GM10266 (cell line): Measurements from ENCODE around the gene RGL4.

Source experiments
- DNase-seq: peaks from one replicate; pipeline ENCODE4 v3.0.0; 2012; ENCODE audit errors: extremely low spot score
- TF ChIP-seq, protein P1 (sequence below): IDR thresholded peaks from 2 replicates; pipeline ENCODE4 v1.5.1; 2012; ENCODE audit warnings: mild to moderate bottlenecking, low read depth; ENCODE audit not compliant: control insufficient read depth, insufficient read depth; ENCODE audit errors: missing control alignments

The RGL4 gene

DNA sequence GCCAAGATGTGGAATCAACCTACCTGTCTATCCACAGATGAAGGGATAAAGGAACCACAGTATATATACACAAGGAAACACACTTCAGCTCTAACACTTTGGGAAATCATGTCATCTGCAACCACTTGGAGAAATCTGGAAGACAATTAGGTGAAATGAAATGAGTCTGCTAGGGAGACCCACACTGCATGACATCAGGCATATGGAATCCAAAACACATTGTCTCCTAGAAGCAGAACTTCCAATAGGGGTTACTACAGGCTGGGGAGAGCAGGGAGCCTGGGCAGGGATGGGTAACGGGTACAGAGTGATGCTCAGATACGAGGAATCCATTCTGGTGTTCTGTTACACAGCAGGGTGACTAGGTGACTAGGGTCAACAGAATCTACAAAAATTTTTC is 18.3 kb downstream of the RGL4 start:
- no peak for DNase-seq
- TF ChIP-seq, protein P1, sequence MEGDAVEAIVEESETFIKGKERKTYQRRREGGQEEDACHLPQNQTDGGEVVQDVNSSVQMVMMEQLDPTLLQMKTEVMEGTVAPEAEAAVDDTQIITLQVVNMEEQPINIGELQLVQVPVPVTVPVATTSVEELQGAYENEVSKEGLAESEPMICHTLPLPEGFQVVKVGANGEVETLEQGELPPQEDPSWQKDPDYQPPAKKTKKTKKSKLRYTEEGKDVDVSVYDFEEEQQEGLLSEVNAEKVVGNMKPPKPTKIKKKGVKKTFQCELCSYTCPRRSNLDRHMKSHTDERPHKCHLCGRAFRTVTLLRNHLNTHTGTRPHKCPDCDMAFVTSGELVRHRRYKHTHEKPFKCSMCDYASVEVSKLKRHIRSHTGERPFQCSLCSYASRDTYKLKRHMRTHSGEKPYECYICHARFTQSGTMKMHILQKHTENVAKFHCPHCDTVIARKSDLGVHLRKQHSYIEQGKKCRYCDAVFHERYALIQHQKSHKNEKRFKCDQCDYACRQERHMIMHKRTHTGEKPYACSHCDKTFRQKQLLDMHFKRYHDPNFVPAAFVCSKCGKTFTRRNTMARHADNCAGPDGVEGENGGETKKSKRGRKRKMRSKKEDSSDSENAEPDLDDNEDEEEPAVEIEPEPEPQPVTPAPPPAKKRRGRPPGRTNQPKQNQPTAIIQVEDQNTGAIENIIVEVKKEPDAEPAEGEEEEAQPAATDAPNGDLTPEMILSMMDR = no peak

DNA sequence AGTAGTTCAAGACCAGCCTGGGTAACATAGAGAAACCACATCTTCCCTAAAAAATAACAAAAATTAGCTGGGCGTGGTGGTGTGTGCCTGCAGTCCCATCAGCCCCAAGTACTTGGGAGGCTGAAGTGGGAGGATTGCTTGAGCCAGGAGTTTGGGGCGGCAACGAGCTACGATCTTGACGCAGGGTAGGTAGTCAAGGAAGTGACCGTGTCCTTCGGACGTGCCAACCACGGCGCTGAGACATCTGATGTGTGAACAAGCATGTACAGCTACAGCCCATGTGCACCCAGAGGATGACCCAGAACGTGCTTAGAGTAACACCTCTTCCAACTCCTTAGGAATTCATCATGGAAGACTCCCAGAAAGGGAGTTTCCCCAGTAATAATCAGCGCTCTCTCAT is 21.4 kb downstream of the RGL4 start:
- DNase-seq = no peak
- TF ChIP-seq, protein P1 = no peak

DNA sequence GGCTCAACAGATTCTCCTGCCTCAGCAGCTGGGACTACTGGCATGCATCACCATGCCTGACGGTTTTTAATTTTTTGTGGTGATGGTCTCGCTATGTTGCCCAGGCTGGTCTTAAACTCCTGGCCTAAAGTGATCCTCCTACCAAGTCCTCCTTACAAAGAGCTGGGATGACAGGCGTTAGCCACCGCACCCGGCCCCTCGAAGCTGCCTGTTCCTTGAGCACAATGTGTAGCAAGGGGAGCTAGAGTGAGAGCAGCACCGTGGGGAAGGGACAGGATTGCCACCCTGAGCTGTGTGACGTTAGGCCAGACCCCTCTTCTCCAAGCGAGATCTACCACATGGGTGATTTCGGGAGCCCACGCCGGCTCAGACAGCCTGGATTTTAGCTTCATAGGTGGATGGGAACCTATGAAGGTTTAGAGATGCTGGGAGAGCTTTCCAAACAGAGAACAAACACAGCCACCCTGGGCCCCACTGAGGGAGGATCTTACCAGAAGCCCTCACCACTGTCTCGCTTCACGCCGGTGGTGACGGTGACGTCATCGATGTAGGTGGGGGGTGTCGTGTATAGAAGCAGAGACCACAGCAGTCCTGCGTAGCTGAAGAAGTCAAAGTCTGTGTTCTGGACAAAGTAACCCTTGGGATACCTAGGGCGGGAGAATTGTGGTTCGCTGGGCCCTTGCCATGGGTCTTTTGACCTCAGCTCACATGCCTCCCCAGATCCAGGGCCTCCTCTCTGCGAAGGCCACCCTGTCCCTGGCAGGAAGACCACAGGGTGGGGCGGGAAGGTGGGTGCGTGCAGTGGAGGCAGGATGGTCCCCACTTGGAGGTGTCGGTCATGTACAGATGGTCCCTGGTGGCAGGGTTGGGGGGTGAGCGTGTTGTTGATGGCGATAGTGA is 23.1 kb downstream of the RGL4 start:
- no peak for DNase-seq
- TF ChIP-seq, protein P1 = no peak

DNA sequence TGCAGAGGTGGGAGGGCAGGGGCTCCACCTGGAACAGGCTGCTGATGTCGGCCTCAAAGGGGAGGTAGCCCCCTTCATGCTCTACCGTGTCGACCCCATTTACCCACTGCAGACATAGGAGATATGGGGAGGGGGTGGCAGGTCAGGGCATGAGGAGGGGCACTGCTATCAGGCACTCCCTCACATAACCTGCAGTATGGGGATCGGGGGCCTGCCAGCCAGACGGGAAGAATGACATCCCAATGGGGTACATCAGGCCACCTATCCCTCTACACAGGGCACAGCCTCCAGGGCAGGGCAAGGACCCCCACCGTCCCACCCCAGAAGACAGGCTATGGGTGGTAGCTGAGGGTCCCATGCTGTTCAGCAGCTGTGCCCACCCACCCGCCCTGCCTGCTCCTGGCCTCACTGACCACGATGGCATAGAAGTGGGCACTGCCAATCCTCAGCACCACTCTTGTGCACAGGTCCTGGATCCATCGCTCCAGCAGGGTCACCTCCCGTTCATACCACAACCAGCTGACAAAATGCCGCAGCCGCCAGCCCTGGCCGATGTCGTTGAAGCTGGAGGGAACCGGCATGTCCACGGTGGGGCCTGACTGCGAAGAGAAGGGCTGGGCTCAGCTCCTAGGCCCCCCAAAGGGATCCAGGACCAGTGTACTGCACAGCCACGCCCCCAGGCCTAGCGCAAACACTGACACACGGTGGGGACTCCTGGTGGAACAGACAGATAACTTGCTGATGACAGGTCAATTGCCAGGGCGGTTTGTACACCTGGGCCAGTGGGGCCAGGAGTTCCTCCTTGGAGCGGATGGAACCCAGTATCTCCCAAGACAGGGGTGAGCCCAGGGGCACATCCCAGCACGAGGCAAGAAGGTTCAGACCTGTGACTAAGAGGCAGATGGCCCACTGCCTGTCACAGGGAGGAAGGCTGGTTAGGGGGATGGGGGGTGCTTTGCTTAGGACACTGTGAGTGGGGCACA is 24.1 kb downstream of the RGL4 start:
- no peak for DNase-seq
- TF ChIP-seq, protein P1 = no peak

DNA sequence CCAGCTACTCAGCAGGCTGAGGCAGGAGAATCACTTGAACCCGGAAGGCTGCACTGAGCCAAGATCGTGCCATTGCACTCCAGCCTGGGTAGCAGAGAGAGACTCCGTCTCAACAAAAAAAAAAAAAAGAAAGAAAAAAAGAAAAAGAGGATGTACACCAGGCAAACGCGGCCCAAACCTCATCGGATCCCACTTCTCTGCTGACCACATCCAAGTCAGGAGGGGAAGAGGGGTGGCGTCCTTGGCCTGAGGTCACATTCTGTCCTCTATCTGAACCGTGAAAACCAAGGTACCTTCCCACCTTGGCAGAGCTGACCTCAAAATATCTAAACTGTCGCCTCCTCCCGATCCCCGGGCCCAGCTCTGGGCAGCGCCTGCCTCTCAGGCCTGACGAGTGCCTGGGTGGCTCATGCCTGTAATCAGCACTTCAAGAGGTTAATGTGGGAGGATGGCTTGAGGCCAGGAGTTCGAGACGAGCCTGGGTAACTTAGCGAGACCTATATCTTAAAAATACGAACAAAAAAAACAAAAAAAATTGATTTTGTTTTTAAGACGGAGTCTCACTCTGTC is 25.1 kb downstream of the RGL4 start:
- TF ChIP-seq, protein P1 = no peak
- no peak for DNase-seq

DNA sequence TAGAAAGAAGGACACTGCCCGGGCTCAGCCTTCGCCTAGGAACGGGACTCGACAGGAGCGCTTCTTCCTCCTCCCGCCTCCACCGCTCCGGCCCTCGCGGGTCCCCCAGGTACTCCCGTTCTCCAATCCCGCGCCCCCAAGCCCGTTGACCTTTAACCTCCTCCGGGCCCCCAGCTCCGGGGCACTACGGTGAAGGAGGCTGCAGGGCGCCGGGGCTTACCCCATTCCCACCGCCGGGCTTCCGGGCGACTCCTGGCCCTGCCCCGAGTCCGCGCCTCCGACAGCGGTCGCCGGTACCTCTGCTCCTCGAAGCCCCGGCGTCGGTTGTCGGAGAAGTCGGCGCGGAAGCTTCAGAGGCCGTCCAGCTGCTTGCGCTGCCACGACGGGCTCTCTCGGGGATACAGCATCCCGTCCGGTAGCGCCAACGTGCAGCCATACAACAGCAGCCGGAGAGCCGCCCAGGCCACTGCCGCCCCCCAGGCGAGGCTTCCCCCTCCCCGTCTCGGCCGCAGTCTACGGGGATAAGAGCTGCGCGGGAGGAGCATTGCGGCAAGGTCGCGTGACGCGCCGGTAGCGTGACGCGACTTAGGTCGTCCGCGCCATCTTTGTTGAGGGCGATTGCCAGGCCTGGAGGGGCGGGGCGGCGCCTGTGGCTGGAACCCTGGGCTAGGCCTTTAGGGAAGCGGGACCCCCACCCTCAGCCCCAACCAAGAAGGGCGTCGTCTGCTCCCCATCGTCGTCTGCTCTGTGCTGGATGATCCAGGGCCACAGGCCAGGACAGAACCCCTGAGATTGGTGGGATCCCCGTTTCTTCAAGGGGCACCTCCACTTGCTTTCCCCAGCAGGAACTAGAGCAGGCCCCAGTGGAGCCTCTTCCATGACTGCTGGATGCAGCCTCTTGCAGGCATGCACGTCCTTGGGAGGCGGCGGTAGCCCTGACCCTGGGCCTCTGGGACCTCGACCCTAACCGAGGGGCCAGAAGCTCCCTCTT is 26.3 kb downstream of the RGL4 start:
- peak; percentile 86 for DNase-seq
- TF ChIP-seq, protein P1 = no peak
